OCI-LY3 (cell line): Measurements from ENCODE around the gene TSPAN8.

Experiments used
- EZH2phosphoT487 ChIP-seq: fragments of 200-600 bp; shearing (Covaris generic); IDR thresholded peaks from 2 replicates; pipeline ENCODE4 v1.6.1; 2018; ENCODE audit warnings: antibody characterized with exemption, mixed run types, low read depth
- TF ChIP-seq, protein P1 (sequence below): fragments of 200-600, 300-600 bp; sonication (generic); IDR thresholded peaks from 2 replicates; pipeline ENCODE4 v1.5.1; 2014; ENCODE audit warnings: antibody characterized with exemption, low read length, low read depth

- TF ChIP-seq, protein P1, sequence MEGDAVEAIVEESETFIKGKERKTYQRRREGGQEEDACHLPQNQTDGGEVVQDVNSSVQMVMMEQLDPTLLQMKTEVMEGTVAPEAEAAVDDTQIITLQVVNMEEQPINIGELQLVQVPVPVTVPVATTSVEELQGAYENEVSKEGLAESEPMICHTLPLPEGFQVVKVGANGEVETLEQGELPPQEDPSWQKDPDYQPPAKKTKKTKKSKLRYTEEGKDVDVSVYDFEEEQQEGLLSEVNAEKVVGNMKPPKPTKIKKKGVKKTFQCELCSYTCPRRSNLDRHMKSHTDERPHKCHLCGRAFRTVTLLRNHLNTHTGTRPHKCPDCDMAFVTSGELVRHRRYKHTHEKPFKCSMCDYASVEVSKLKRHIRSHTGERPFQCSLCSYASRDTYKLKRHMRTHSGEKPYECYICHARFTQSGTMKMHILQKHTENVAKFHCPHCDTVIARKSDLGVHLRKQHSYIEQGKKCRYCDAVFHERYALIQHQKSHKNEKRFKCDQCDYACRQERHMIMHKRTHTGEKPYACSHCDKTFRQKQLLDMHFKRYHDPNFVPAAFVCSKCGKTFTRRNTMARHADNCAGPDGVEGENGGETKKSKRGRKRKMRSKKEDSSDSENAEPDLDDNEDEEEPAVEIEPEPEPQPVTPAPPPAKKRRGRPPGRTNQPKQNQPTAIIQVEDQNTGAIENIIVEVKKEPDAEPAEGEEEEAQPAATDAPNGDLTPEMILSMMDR: no peak
- no peak for TF ChIP-seq EZH2phosphoT487
These were observed 16.3 kb upstream of the TSPAN8 start for GRCh38 chr12:71174146-71174545.
